Measurements from ENCODE around the gene OR2B2. TPM values are rescaled to one million over a fixed set of nuclear protein-coding genes. Genes with fewer than 3 reads are reported as not detected.
A peak's percentile ranks its signal among the peaks of the same experiment; 100 is the strongest.

Gene OR2B2
- total and polyA plus RNA-seq, 2 of the 4 experiments (the other 2 are of a cell fraction): not detected

GRCh38 chr6:27889628-27890444 is 22.4 kb downstream of the OR2B2 start:
- H3K27ac ChIP-seq (ENCODE audit: insufficient read depth, low read length): peak overlapping the region; percentile 6
- no peak overlapping the region for H2BK15ac ChIP-seq (ENCODE audit: low read depth, low read length)
- CTCF ChIA-PET: interaction anchor here (0.7 to 0.9 kb wide), 3 partner anchors 15 to 61 kb away, joined by 3 read pairs; a partner anchor contains a TSS
- dilution Hi-C loops (cut with HindIII; ENCODE audit: low sequenced_read_pairs, unreplicated experiment) (loop anchor here (25.0 kb wide), 1 partner anchor 753 kb away; a partner anchor contains a TSS), intact Hi-C loops (cut with micrococcal nuclease) (loop anchor here (2.0 to 10.0 kb wide), 3 partner anchors 17 to 743 kb away; a partner anchor contains a TSS), in situ Hi-C loops (cut with MboI; ENCODE audit: low sequenced_read_pairs) (loop anchor here (5.0 to 10.0 kb wide), 3 partner anchors 83 to 743 kb away; partner anchors contain the start of gene ZNF184)
- peaks cover 0 to under 1% of the 10 kb centered on the region in 2 experiments; a peak in 1 of 4 replicates for H3K79me1 ChIP-seq (ENCODE audit: low read depth in 1 of 2, low read length in 2 of 2)
- peak overlapping the region; percentile 36 for H3K4ac ChIP-seq (ENCODE audit: low read depth, low read length)
- no peak for DNase-seq
- H3K18ac ChIP-seq (ENCODE audit: low read depth, low read length): peak overlapping the region; percentile 6; the same call in 1 of the 2 replicates
- peak overlapping the region; percentile 3; the same call in 1 of the 2 replicates for H4K5ac ChIP-seq (ENCODE audit: low read depth, low read length)
- peak overlapping the region; percentile 37 for H3K9ac ChIP-seq (ENCODE audit: low read depth, low read length)
- WGBS, 2 experiments (ENCODE audit: extremely low coverage in 2 of 2, insufficient read length in 1 of 2): 6% methylated on average over 9 of the region's 19 CpGs; no CpG with 5 or more reads in 1 of the 2 experiments
- H3K9me1 ChIP-seq (ENCODE audit: insufficient read depth, low read length): 0 out of 2 replicates have a peak, but pooled peaks cover 3% of the 10 kb centered on the region
- peak overlapping the region; percentile 23 for H3K14ac ChIP-seq (replicated peaks; ENCODE audit: low read depth, low read length)
- peak overlapping the region; percentile 87 for H3K4me2 ChIP-seq (ENCODE audit: low read depth, low read length)
- H3K4me3 ChIP-seq (ENCODE audit: insufficient read depth, low read depth, low read length): peak overlapping the region; percentile 43
- no peak overlapping the region for H4K91ac ChIP-seq (ENCODE audit: insufficient read depth, low read depth, low read length)
- 0 out of 2 replicates have a peak overlapping the region, but pooled peaks have one; percentile 20 for H3K56ac ChIP-seq (ENCODE audit: extremely low read depth, insufficient read depth, low read length)
- H4K8ac ChIP-seq (ENCODE audit: low read depth in 2 of 2, low read length in 2 of 2): peak overlapping the region in 1 of 2 experiments; percentile 12; a peak in 1 of 4 replicates
- H2AFZ ChIP-seq (replicated peaks; ENCODE audit: low read length, poor library complexity): peak overlapping the region; percentile 79
- H2BK20ac ChIP-seq (ENCODE audit: low read depth, low read length): no peak overlapping the region
- ATAC-seq (ENCODE audit: low read depth): no peak
- POLR2A ChIA-PET (ENCODE audit: unreplicated experiment): interaction anchor here (0.7 to 1.8 kb wide), 7 partner anchors 17 to 1766 kb away, joined by 3 to 13 read pairs (median 7); a partner anchor contains a TSS
- no TSS peak for BruUV-seq (replicated peaks)
- H4K20me1 ChIP-seq (ENCODE audit: insufficient read depth, low read length): no peaks in the 10 kb centered on the region
- no peak overlapping the region for H2AK5ac ChIP-seq (ENCODE audit: low read depth, low read length)
- H3K27me3 ChIP-seq (ENCODE audit: control insufficient read depth, insufficient read depth, low read length): no peaks in the 10 kb centered on the region
- H2AK9ac ChIP-seq (replicated peaks; ENCODE audit: low read depth, low read length, poor library complexity): no peak overlapping the region
- H3K4me1 ChIP-seq (ENCODE audit: control insufficient read depth, insufficient read depth, low read length): peaks cover 5% of the 10 kb centered on the region
- no peaks in the 10 kb centered on the region for H3K9me3 ChIP-seq (ENCODE audit: control insufficient read depth, insufficient read depth, low read length)
- H3K23ac ChIP-seq (ENCODE audit: low read depth, low read length): peak overlapping the region; percentile 82
- H3K36me3 ChIP-seq (ENCODE audit: control insufficient read depth, insufficient read depth, low read length): no peaks in the 10 kb centered on the region
- H2BK5ac ChIP-seq (ENCODE audit: low read depth, low read length, poor library complexity, severe bottlenecking): peak overlapping the region; percentile 41
- H2BK120ac ChIP-seq (ENCODE audit: low read depth, low read length): 0 out of 2 replicates have a peak overlapping the region, but pooled peaks have one; percentile 32
- no peak for TF ChIP-seq SMC3 (IDR thresholded peaks at IDR 0.05; ENCODE audit: low read depth, low read length)
- TF ChIP-seq CHD1 (IDR thresholded peaks at IDR 0.05; ENCODE audit: low read depth, low read length): no peak
- TF ChIP-seq NFE2L2 (IDR thresholded peaks at IDR 0.05; ENCODE audit: low read depth, low read length): no peak
- no peak for TF ChIP-seq CEBPB (IDR thresholded peaks at IDR 0.05; ENCODE audit: low read depth, low read length)
- TF ChIP-seq MAZ (IDR thresholded peaks at IDR 0.05; ENCODE audit: borderline replicate concordance, low read depth, low read length): no peak
- TF ChIP-seq BHLHE40 (IDR thresholded peaks at IDR 0.05; ENCODE audit: low read depth, low read length): no peak
- TF ChIP-seq RFX5 (IDR thresholded peaks at IDR 0.05; ENCODE audit: low read depth, low read length): no peak
- TF ChIP-seq USF2 (IDR thresholded peaks at IDR 0.05; ENCODE audit: low read depth, low read length): no peak
- no peak for TF ChIP-seq FOS (IDR thresholded peaks at IDR 0.05; ENCODE audit: low read depth, low read length)
- no peak for TF ChIP-seq MXI1 (IDR thresholded peaks at IDR 0.05; ENCODE audit: borderline replicate concordance, low read depth, low read length)
- no peak for TF ChIP-seq RCOR1 (IDR thresholded peaks at IDR 0.05; ENCODE audit: insufficient replicate concordance, low read length)
- TF ChIP-seq RAD21 (IDR thresholded peaks at IDR 0.05; ENCODE audit: low read length): no peak
- no peak for TF ChIP-seq POLR2A (IDR thresholded peaks at IDR 0.05; ENCODE audit: low read depth, low read length)
- no peak for TF ChIP-seq ELK1 (IDR thresholded peaks at IDR 0.05; ENCODE audit: borderline replicate concordance, low read depth, low read length)

All from IMR-90 (cell line).